ENCODE data around the gene BSN.

- no peak for TF ChIP-seq TAF1 (IDR thresholded peaks at IDR 0.05; ENCODE audit: low read depth)
- TF ChIP-seq YY1 (IDR thresholded peaks at IDR 0.05; ENCODE audit: low read depth), result no peak
- TF ChIP-seq USF1 (IDR thresholded peaks at IDR 0.05), result no peak
- TF ChIP-seq EP300 (IDR thresholded peaks at IDR 0.05; ENCODE audit: borderline replicate concordance), result no peak
- no peak for TF ChIP-seq NFIC (IDR thresholded peaks at IDR 0.05)
Observed at GRCh38 chr3:49509028-49509561, 45.2 kb upstream of the BSN start.
